ENCODE measurements around the gene TNFAIP8L2. TPM values are rescaled to one million over a fixed set of nuclear protein-coding genes. Genes with fewer than 3 reads are reported as not detected.

Gene TNFAIP8L2
- total RNA-seq (2021): not detected in 2 replicates
- Bru-seq, nascent RNA: not detected
- not detected for BruChase-seq, experiment 1, labeled RNA remaining after a 2-hour chase
- BruChase-seq, experiment 2, labeled RNA remaining after a 6-hour chase: not detected
- long read RNA-seq: 0 reads

DNA sequence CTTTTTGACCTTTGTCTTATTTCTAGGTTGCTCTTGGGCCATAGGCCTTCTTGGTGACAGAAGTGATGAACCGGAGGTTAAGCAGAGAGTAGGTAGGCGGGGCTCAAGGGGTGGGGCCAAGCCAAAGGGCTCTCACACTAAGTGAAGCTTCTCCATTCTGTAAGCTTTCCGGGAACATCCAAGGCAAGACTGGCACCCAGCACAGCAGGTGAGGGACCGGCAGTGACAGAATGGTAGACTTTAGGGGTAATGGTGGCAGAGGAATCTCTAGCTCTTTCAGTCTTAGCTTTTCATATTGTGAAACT, at the start of gene TNFAIP8L2:
Gene TNFAIP8L2, plus strand, starts transcription at position 135 of the 305 bp plus-strand sequence. CDS start 2,049 bp downstream, outside the sequence.
- Histone ChIP-seq H3K4me3 (ENCODE audit: low read depth, low read length, poor library complexity, severe bottlenecking) (no peak within 1 kb of the TSS), H3K9me3 (ENCODE audit: low read depth, low read length, poor library complexity, severe bottlenecking) (no peaks in the 10 kb centered on the region), H3K27ac (ENCODE audit: low read depth, low read length, poor library complexity, severe bottlenecking) (no peak within 1 kb of the TSS), H3K27me3 (replicated peaks; ENCODE audit: insufficient read depth, low read depth, low read length, poor library complexity) (no peaks in the 10 kb centered on the region), H3K4me1 (ENCODE audit: insufficient read depth, low read length, poor library complexity, severe bottlenecking) (no peaks in the 10 kb centered on the region), H3K36me3 (ENCODE audit: insufficient read depth, low read length, poor library complexity, severe bottlenecking) (peaks cover 2% of the 10 kb centered on the region)
- CTCF ChIA-PET: interaction anchor here (3.7 kb wide), 1 partner anchor 56 kb away, joined by 21 read pairs; no protein-coding TSS in a partner anchor
- no peak for DNase-seq (ENCODE audit: low spot score)
- TF ChIP-seq CTCF (conservative IDR thresholded peaks at IDR 0.05; ENCODE audit: low read depth, low read length) (no peak), EZH2 (IDR thresholded peaks at IDR 0.05; ENCODE audit: borderline replicate concordance, low read depth, low read length, poor library complexity, severe bottlenecking) (no peak)
- intact Hi-C loops (cut with micrococcal nuclease; ENCODE audit: unreplicated experiment): loop anchor here (2.0 to 10.0 kb wide), 2 partner anchors 58 to 132 kb away; no protein-coding TSS in a partner anchor
- BruUV-seq (replicated peaks): no TSS peak
- POLR2A ChIA-PET (ENCODE audit: low non-redundant PET): no interaction called here

GRCh38 chr1:151106894-151107293, 49.6 kb upstream of the TNFAIP8L2 start:
- intact Hi-C loops (cut with micrococcal nuclease; ENCODE audit: unreplicated experiment): no loop called here
- Histone ChIP-seq H3K4me1 (ENCODE audit: insufficient read depth, low read length, poor library complexity, severe bottlenecking) (no peaks in the 10 kb centered on the region), H3K9me3 (ENCODE audit: low read depth, low read length, poor library complexity, severe bottlenecking) (no peaks in the 10 kb centered on the region), H3K27me3 (replicated peaks; ENCODE audit: insufficient read depth, low read depth, low read length, poor library complexity) (no peaks in the 10 kb centered on the region), H3K36me3 (ENCODE audit: insufficient read depth, low read length, poor library complexity, severe bottlenecking) (no peaks in the 10 kb centered on the region), H3K4me3 (ENCODE audit: low read depth, low read length, poor library complexity, severe bottlenecking) (no peak overlapping the region), H3K27ac (ENCODE audit: low read depth, low read length, poor library complexity, severe bottlenecking) (no peak overlapping the region)
- CTCF ChIA-PET: no interaction called here
- TF ChIP-seq CTCF (conservative IDR thresholded peaks at IDR 0.05; ENCODE audit: low read depth, low read length): no peak
- no peak for TF ChIP-seq EZH2 (IDR thresholded peaks at IDR 0.05; ENCODE audit: borderline replicate concordance, low read depth, low read length, poor library complexity, severe bottlenecking)
- no TSS peak for BruUV-seq (replicated peaks)
- POLR2A ChIA-PET (ENCODE audit: low non-redundant PET): no interaction called here
- no peak for DNase-seq (ENCODE audit: low spot score)

GRCh38 chr1:151108331-151108730, 48.1 kb upstream of the TNFAIP8L2 start:
- no peak for DNase-seq (ENCODE audit: low spot score)
- no TSS peak for BruUV-seq (replicated peaks)
- POLR2A ChIA-PET (ENCODE audit: low non-redundant PET): no interaction called here
- TF ChIP-seq CTCF (conservative IDR thresholded peaks at IDR 0.05; ENCODE audit: low read depth, low read length) (no peak), EZH2 (IDR thresholded peaks at IDR 0.05; ENCODE audit: borderline replicate concordance, low read depth, low read length, poor library complexity, severe bottlenecking) (no peak)
- Histone ChIP-seq H3K27me3 (replicated peaks; ENCODE audit: insufficient read depth, low read depth, low read length, poor library complexity) (no peaks in the 10 kb centered on the region), H3K4me1 (ENCODE audit: insufficient read depth, low read length, poor library complexity, severe bottlenecking) (no peaks in the 10 kb centered on the region), H3K36me3 (ENCODE audit: insufficient read depth, low read length, poor library complexity, severe bottlenecking) (no peaks in the 10 kb centered on the region), H3K27ac (ENCODE audit: low read depth, low read length, poor library complexity, severe bottlenecking) (no peak overlapping the region), H3K9me3 (ENCODE audit: low read depth, low read length, poor library complexity, severe bottlenecking) (no peaks in the 10 kb centered on the region), H3K4me3 (ENCODE audit: low read depth, low read length, poor library complexity, severe bottlenecking) (no peak overlapping the region)
- intact Hi-C loops (cut with micrococcal nuclease; ENCODE audit: unreplicated experiment): no loop called here
- CTCF ChIA-PET: no interaction called here

Measured in A673 (cell line).